Adrenal gland (tissue), 12 donors: Measurements from ENCODE around the gene LONRF2. TPM values are rescaled to one million over a fixed set of nuclear protein-coding genes. Genes with fewer than 3 reads are reported as not detected.

ENCODE experiments used
- DNase-seq, 7 donors: peaks; one replicate each; pipeline ENCODE4 v3.0.0-alpha.2; 2019 to 2020
- H3K27ac ChIP-seq, 5 donors: fragments of 200-600 bp; sonication (generic) in 4 of 5; 1 replicate in 3 of 5; 2 replicates in 2 of 5; pipeline versions ENCODE4 v1.5.1 to v1.8.0; 2016 to 2020; ENCODE audit warnings: mild to moderate bottlenecking in 1 of 5
- H3K27me3 ChIP-seq: fragments of 200-600 bp; 2 replicates; pipeline ENCODE4 v1.8.0; 2021
- H3K36me3 ChIP-seq, 2 donors: fragments of 200-600 bp; replicated peaks in 1 of 2; 1 replicate in 1 of 2; 2 replicates in 1 of 2; pipeline versions ENCODE4 v1.5.1 to v1.8.0; 2018 to 2022
- H3K4me1 ChIP-seq, 2 donors: fragments of 200-600 bp; replicated peaks in 1 of 2; 1 replicate in 1 of 2; 2 replicates in 1 of 2; pipeline versions ENCODE4 v1.5.1 to v1.8.0; 2018 to 2021
- H3K4me3 ChIP-seq, 4 donors: fragments of 200-600 bp; sonication (generic) in 3 of 4; one replicate each; pipeline ENCODE4 v1.5.1; 2016 to 2018
- H3K9me3 ChIP-seq, 3 donors: fragments of 200-600 bp; sonication (generic) in 1 of 3; replicated peaks in 1 of 3; 1 replicate in 2 of 3; 2 replicates in 1 of 3; pipeline versions ENCODE4 v1.5.1 to v1.8.0; 2016 to 2021
- POLR2A ChIP-seq, 2 donors: fragments of 450-650 bp; IDR thresholded peaks; one replicate each; pipeline ENCODE4 v1.6.1; 2017; ENCODE audit warnings: antibody characterized with exemption in 2 of 2, mild to moderate bottlenecking in 2 of 2, moderate library complexity in 1 of 2
- whole genome bisulfite sequencing, 4 donors: extraction: QIAGEN DNeasy Blood & Tissue Kit in 2 of 4; methylation state at CpG; one replicate each; pipeline versions ENCODE4 v1.1.5 to v1.1.7; 2013 to 2017; 5-methylcytosine and 5-hydroxymethylcytosine counted together
- intact Hi-C, 2 donors: fragments of 100-400 bp; cut with DNase I; formaldehyde crosslinking; loops; one replicate each; pipeline versions ENCODE4 v1.14.1 to v1.15.0; 2022 to 2023
- polyA plus RNA-seq, 3 donors: library from polyadenylated mRNA; stranded (reverse); fragments of 200-250 nt in 2 of 3; fragments of 350-450 nt in 1 of 3; fragmentation: Illumina TruSeq in 1 of 3; extraction: RNeasy Lipid Tissue Mini Kit (QIAGEN cat#74804) in 1 of 3; gene quantifications; one replicate each; pipeline ENCODE4 v1.2.3, GENCODE V29; 2013 to 2014
- total RNA-seq, 9 donors: library from RNA; depleted of rRNA in 4 of 9; stranded (reverse); fragments of >200 nt in 4 of 9; fragments of 120-200 nt in 1 of 9; fragmentation: NEBNext Ultra II Directional in 1 of 9; extraction: Animal tissue kit (Norgen Biotek cat#: 25700) in 1 of 9; gene quantifications; one replicate each; pipeline versions ENCODE4 v1.1.0 to v1.2.4, GENCODE V29; 2013 to 2023
- TF ChIP-seq, protein P1 (sequence below), 6 experiments: fragments of 450-650 bp in 4 of 6; fragments of 200-600 bp in 2 of 6; sonication (generic) in 1 of 6; IDR thresholded peaks; 1 replicate in 5 of 6; 2 replicates in 1 of 6; pipeline versions ENCODE4 v1.5.1 to v1.8.0; 2016 to 2021; ENCODE audit warnings: antibody characterized with exemption in 6 of 6, mild to moderate bottlenecking in 2 of 6, moderate library complexity in 1 of 6
- donor health status: healthy with polysubstance abuse.
- donor health status: Bipolar disorder and iron deficiency.
- donor health status: DM: yes; HTN: yes; CAD: no.
- donor health status: DM: no; HTN: no; CAD: no.
- donor health status: DM: no; HTN: no; CAD: no.
- donor health status: DM: yes; HTN: yes; CAD: no.

LONRF2 gene
- total and polyA plus RNA-seq, 12 donors = 8.1 to 110 (median 43.0) TPM

DNA sequence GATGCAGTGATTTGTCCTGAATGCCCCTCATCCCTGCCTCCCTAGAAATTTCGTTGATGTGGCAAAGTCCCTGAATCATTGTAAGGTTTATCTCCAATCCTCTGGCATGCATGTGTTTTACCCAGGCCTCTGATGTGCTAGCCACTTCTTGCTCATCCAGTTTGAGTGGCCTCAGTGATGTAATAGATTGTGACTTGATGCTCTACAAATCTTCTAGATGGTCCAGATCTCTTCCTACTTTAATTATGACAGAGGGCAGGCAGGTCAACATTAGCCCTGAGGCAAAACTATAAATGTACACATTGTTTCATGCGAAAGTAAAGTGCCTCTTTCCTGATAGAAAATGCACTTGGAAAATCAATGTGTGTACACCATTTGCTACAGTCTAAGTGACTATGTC, 54.5 kb downstream of the LONRF2 start:
- Histone ChIP-seq H3K9me3 (no peaks in the 10 kb centered on the region), H3K27ac (peak overlapping the region in 1 of 5 donors; percentile 5), H3K4me1 (peaks cover 16 to 20% of the 10 kb centered on the region in 2 donors), H3K27me3 (no peaks in the 10 kb centered on the region), H3K36me3 (no peaks in the 10 kb centered on the region), H3K4me3 (no peak overlapping the region)
- intact Hi-C loops = no loop called here
- DNase-seq = no peak
- TF ChIP-seq, protein P1, sequence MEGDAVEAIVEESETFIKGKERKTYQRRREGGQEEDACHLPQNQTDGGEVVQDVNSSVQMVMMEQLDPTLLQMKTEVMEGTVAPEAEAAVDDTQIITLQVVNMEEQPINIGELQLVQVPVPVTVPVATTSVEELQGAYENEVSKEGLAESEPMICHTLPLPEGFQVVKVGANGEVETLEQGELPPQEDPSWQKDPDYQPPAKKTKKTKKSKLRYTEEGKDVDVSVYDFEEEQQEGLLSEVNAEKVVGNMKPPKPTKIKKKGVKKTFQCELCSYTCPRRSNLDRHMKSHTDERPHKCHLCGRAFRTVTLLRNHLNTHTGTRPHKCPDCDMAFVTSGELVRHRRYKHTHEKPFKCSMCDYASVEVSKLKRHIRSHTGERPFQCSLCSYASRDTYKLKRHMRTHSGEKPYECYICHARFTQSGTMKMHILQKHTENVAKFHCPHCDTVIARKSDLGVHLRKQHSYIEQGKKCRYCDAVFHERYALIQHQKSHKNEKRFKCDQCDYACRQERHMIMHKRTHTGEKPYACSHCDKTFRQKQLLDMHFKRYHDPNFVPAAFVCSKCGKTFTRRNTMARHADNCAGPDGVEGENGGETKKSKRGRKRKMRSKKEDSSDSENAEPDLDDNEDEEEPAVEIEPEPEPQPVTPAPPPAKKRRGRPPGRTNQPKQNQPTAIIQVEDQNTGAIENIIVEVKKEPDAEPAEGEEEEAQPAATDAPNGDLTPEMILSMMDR (IDR thresholded peaks at IDR 0.05) = no peak
- TF ChIP-seq POLR2A (IDR thresholded peaks at IDR 0.05) = no peak
- WGBS, 4 donors = 62 to 79% (median 68%) methylated on average over 2 of the region's 2 CpGs

DNA sequence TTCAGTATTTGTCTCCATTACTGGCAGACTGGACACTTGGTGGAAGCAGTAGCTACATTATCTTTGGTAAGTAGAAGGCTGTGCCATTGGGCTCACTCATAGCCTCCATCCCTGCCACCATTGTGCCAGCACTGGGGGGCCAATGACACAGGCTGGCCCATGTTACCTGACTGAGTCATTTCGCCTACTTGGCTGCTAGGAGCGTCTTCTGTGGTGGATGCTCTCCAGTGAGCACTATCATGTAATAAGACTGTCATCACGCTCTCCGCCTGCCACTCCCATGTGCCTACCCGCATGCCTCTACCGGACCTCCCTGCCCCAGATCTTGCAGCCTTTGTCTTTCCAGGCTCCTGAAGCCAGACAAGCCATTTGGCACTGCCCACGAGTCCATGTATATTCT, 56.2 kb downstream of the LONRF2 start:
- H3K9me3 ChIP-seq = no peaks in the 10 kb centered on the region
- intact Hi-C loops = no loop called here
- no peaks in the 10 kb centered on the region for H3K36me3 ChIP-seq
- TF ChIP-seq, protein P1 (IDR thresholded peaks at IDR 0.05) = no peak
- no peak for TF ChIP-seq POLR2A (IDR thresholded peaks at IDR 0.05)
- H3K27me3 ChIP-seq = no peaks in the 10 kb centered on the region
- peaks cover 8 to 17% of the 10 kb centered on the region in 2 donors for H3K4me1 ChIP-seq
- no peak for DNase-seq
- no peak overlapping the region for H3K4me3 ChIP-seq
- H3K27ac ChIP-seq = peak overlapping the region in 3 of 5 donors; percentile 3 to 30 (median 6)
- WGBS, 4 donors = 80 to 93% (median 87%) methylated on average over 6 to 7 of the region's 7 CpGs

DNA sequence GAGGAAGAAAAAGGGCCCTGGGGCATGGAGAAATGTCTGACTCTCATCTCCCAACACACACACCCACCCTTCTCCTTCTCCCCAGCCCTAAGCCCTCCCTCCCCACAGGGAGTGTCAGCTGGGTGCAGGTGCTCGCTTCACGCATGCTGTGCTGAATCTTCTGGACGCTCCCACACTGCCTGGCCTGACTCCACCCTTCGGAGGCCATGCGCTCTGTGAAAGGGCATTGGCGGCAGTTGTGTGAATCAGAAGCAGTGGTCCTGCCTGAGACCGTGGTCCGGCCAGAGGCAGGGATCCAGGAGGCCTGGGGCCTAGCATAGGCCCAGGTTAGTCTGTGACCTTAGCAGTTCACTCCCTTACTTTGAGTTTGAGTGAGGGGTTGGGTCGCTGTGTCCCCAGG, 57.1 kb downstream of the LONRF2 start:
- WGBS, 4 donors = 86 to 100% (median 97%) methylated on average over 7 to 9 of the region's 9 CpGs
- intact Hi-C loops = no loop called here

DNA sequence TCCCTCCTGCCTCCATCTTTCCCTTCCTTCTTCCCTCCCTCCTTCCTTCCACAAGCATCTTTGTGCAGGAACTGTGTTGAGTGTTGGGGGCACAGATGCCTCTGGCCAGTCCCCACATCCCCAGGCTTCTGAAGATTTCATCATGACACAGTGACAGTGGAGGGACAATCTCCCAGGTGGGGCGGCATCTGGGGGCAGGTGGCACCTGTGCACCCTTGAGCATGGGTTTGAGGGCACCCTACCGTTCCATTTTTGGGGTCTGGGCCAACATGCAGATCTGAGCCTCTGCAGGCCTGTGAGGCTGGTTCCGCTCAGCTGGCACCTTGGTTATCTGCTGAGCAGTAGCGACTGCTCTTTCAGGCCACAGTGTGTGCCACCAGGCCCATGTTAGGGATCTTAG, 57.6 kb downstream of the LONRF2 start:
- TF ChIP-seq POLR2A (IDR thresholded peaks at IDR 0.05) = no peak
- TF ChIP-seq, protein P1 (IDR thresholded peaks at IDR 0.05) = no peak
- peaks cover 0 to 10% of the 10 kb centered on the region in 2 donors for H3K4me1 ChIP-seq
- no peaks in the 10 kb centered on the region for H3K27me3 ChIP-seq
- H3K27ac ChIP-seq = no peak overlapping the region
- no peaks in the 10 kb centered on the region for H3K36me3 ChIP-seq
- H3K4me3 ChIP-seq = no peak overlapping the region
- 90 to 99% (median 93%) methylated on average over 4 of the region's 4 CpGs for WGBS, 4 donors
- peak in 1 of 7 donors; percentile 13 for DNase-seq
- no peaks in the 10 kb centered on the region for H3K9me3 ChIP-seq
- intact Hi-C loops = no loop called here

More for the DNA sequence above, 57.1 kb downstream of the LONRF2 start:
- peaks cover 0 to 14% of the 10 kb centered on the region in 2 donors for H3K4me1 ChIP-seq
- no peaks in the 10 kb centered on the region for H3K9me3 ChIP-seq
- H3K36me3 ChIP-seq = no peaks in the 10 kb centered on the region
- no peaks in the 10 kb centered on the region for H3K27me3 ChIP-seq
- DNase-seq = peak in 1 of 7 donors; percentile 15
- no peak overlapping the region for H3K4me3 ChIP-seq
- H3K27ac ChIP-seq = no peak overlapping the region
- TF ChIP-seq POLR2A (IDR thresholded peaks at IDR 0.05) = no peak
- TF ChIP-seq, protein P1 (IDR thresholded peaks at IDR 0.05) = no peak
